ENCODE measurements around the gene PRR33.

DNA sequence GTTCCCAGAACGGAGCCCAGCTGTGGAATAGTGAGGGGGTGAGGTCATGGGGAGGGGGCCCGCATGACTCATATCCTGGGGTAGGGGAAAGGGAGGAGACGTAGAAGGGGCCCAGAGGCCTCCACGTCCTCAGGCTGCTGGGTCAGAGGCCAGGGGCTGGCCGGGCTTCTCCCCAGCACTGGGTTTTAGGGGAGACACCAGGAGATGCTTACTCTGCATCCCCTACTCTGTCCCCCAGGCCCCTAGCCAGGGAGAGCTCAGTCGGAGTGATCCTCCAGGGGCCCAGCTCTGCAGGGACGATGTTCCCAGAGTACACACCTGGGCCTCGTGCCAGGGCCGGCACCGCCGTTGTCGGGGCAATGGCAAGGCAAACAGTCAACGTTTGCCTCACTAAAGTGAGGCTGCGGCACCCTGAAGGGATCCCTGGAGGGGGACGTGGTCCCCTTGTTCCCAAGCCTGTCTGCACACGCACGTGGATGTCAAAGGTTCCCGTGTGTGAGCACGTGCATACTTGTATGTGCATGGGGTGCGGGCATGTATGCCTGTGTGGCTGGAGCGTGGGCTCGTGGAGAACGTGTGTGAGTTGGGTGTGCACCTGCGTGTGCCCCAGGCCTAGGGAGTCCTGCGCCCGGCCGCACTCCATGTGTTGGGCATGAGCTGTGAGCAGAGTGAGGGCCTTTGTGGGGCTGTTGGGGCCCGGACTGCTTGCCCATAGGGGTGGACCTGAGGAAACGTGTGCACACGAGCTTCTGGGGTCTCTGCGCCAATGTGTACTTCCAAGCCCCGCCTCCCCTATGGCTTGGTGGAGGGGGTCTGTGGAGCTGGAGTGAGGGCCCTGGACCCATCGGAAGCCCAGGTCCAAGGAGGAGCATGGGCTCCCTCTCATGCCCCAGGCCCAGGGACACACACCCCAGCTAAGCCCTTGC lies 14.2 kb downstream of the PRR33 start:
- 0 out of 2 replicates have a peak, but pooled peaks have one; percentile 23 for TF ChIP-seq POLR2A (IDR thresholded peaks at IDR 0.05; ENCODE audit: low read depth, low read length)
- no peak for TF ChIP-seq TCF7 (IDR thresholded peaks at IDR 0.05; ENCODE audit: borderline replicate concordance)
- TF ChIP-seq POLR2AphosphoS2 (IDR thresholded peaks at IDR 0.05; ENCODE audit: low read depth, low read length): no peak
- TF ChIP-seq DPF2 (IDR thresholded peaks at IDR 0.05): no peak
- no peak for TF ChIP-seq HDGF (IDR thresholded peaks at IDR 0.05)
- no peak for TF ChIP-seq EED (IDR thresholded peaks at IDR 0.05; ENCODE audit: low read depth)
- TF ChIP-seq, protein P1, sequence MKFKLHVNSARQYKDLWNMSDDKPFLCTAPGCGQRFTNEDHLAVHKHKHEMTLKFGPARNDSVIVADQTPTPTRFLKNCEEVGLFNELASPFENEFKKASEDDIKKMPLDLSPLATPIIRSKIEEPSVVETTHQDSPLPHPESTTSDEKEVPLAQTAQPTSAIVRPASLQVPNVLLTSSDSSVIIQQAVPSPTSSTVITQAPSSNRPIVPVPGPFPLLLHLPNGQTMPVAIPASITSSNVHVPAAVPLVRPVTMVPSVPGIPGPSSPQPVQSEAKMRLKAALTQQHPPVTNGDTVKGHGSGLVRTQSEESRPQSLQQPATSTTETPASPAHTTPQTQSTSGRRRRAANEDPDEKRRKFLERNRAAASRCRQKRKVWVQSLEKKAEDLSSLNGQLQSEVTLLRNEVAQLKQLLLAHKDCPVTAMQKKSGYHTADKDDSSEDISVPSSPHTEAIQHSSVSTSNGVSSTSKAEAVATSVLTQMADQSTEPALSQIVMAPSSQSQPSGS (IDR thresholded peaks at IDR 0.05; ENCODE audit: low read length): no peak
- TF ChIP-seq JUND (IDR thresholded peaks at IDR 0.05; ENCODE audit: low read depth, low read length): no peak
- no peak; the same call in 1 of the 2 replicates for TF ChIP-seq POLR2AphosphoS5 (IDR thresholded peaks at IDR 0.05; ENCODE audit: low read length)
- TF ChIP-seq, protein P2, sequence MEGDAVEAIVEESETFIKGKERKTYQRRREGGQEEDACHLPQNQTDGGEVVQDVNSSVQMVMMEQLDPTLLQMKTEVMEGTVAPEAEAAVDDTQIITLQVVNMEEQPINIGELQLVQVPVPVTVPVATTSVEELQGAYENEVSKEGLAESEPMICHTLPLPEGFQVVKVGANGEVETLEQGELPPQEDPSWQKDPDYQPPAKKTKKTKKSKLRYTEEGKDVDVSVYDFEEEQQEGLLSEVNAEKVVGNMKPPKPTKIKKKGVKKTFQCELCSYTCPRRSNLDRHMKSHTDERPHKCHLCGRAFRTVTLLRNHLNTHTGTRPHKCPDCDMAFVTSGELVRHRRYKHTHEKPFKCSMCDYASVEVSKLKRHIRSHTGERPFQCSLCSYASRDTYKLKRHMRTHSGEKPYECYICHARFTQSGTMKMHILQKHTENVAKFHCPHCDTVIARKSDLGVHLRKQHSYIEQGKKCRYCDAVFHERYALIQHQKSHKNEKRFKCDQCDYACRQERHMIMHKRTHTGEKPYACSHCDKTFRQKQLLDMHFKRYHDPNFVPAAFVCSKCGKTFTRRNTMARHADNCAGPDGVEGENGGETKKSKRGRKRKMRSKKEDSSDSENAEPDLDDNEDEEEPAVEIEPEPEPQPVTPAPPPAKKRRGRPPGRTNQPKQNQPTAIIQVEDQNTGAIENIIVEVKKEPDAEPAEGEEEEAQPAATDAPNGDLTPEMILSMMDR (IDR thresholded peaks at IDR 0.05 in 2 of 3, conservative IDR thresholded peaks at IDR 0.05 in 1 of 3; ENCODE audit: control insufficient read depth in 2 of 3, extremely low read depth in 1 of 3, insufficient read depth in 1 of 3, low read depth in 3 of 3, low read length in 3 of 3): no peak
